Upper lobe of left lung (tissue), 6 donors: ENCODE data around the gene DIP2C. TPM values are rescaled to one million over a fixed set of nuclear protein-coding genes. Genes with fewer than 3 reads are reported as not detected.

ENCODE experiments used
- ATAC-seq, 2 donors: fragments of 200-7000 bp; cut with Tn5 transposase; one replicate each; pipeline ENCODE4 v1.9.1; 2022; ENCODE audit warnings: mild to moderate bottlenecking in 2 of 2, moderate library complexity in 2 of 2; ENCODE audit not compliant: low FRiP score in 2 of 2
- DNase-seq, 2 donors: peaks; one replicate each; pipeline ENCODE4 v3.0.0-alpha.2; 2019 to 2020
- H3K27ac ChIP-seq, 4 donors: fragments of 200-600 bp; sonication (generic); one replicate each; pipeline ENCODE4 v1.5.1; 2016 to 2019
- H3K27me3 ChIP-seq, 4 donors: fragments of 200-600 bp; sonication (generic); one replicate each; pipeline ENCODE4 v1.5.1; 2017 to 2019
- H3K36me3 ChIP-seq, 4 donors: fragments of 200-600 bp; sonication (generic); one replicate each; pipeline ENCODE4 v1.5.1; 2016 to 2019
- H3K4me1 ChIP-seq, 4 donors: fragments of 200-600 bp; sonication (generic); one replicate each; pipeline ENCODE4 v1.5.1; 2018 to 2019
- H3K4me3 ChIP-seq, 4 donors: fragments of 200-600 bp; sonication (generic); one replicate each; pipeline ENCODE4 v1.5.1; 2017 to 2019; ENCODE audit warnings: mild to moderate bottlenecking in 2 of 4, moderate library complexity in 1 of 4
- H3K9me3 ChIP-seq, 4 donors: fragments of 200-600 bp; sonication (generic); one replicate each; pipeline ENCODE4 v1.5.1; 2018 to 2019
- EP300 ChIP-seq, 4 donors: sonication (generic); formaldehyde crosslinking; IDR thresholded peaks; one replicate each; pipeline ENCODE4 v1.5.1; 2017; ENCODE audit warnings: antibody characterized with exemption in 4 of 4, control low read depth in 2 of 4
- POLR2A ChIP-seq, 4 donors: fragments of 450-650 bp; IDR thresholded peaks; one replicate each; pipeline ENCODE4 v1.5.1; 2016 to 2017; ENCODE audit warnings: antibody characterized with exemption in 4 of 4, mild to moderate bottlenecking in 2 of 4
- POLR2AphosphoS5 ChIP-seq, 2 donors: sonication (generic); formaldehyde crosslinking; IDR thresholded peaks; one replicate each; pipeline ENCODE4 v1.5.1; 2017; ENCODE audit warnings: antibody characterized with exemption in 2 of 2
- WGBS, 2 donors: methylation state at CpG; one replicate each; pipeline ENCODE4 v1.1.5; 2017 to 2018; 5-methylcytosine and 5-hydroxymethylcytosine counted together
- total RNA-seq, 6 donors: library from RNA; depleted of rRNA in 4 of 6; stranded (reverse); fragments of >200 nt in 4 of 6; gene quantifications; one replicate each; pipeline versions ENCODE4 v1.1.0 to v1.2.1, GENCODE V29; 2016 to 2021
- TF ChIP-seq, protein P1 (sequence below), 6 experiments: fragments of 450-650 bp in 4 of 6; fragments of 200-600 bp in 2 of 6; sonication (generic) in 2 of 6; IDR thresholded peaks; one replicate each; pipeline ENCODE4 v1.5.1; 2016 to 2019; ENCODE audit warnings: antibody characterized with exemption in 6 of 6
- donor health status: DM: no; HTN: no; CAD: no; lungs with moderate emphysema.
- donor health status: DM: no; HTN: yes; CAD: no; lungs with severe emphysema.

The DIP2C gene
- total RNA-seq, 6 donors from 2014 or later, result 11.6 to 32.5 (median 14.7) TPM

- 84 to 95% methylated on average over 9 of the region's 9 CpGs for WGBS, 2 donors
- peaks cover 32 to 94% (median 52%) of the 10 kb centered on the region in 4 donors for H3K36me3 ChIP-seq
- H3K27ac ChIP-seq, result no peak overlapping the region
- no peaks in the 10 kb centered on the region for H3K4me1 ChIP-seq
- DNase-seq (no peak), ATAC-seq (no peak)
- no peaks in the 10 kb centered on the region for H3K9me3 ChIP-seq
- H3K27me3 ChIP-seq, result no peaks in the 10 kb centered on the region
- H3K4me3 ChIP-seq, result no peak overlapping the region
- TF ChIP-seq POLR2A (IDR thresholded peaks at IDR 0.05), result no peak
- TF ChIP-seq POLR2AphosphoS5 (IDR thresholded peaks at IDR 0.05), result no peak
- TF ChIP-seq EP300 (IDR thresholded peaks at IDR 0.05), result no peak
- TF ChIP-seq, protein P1, sequence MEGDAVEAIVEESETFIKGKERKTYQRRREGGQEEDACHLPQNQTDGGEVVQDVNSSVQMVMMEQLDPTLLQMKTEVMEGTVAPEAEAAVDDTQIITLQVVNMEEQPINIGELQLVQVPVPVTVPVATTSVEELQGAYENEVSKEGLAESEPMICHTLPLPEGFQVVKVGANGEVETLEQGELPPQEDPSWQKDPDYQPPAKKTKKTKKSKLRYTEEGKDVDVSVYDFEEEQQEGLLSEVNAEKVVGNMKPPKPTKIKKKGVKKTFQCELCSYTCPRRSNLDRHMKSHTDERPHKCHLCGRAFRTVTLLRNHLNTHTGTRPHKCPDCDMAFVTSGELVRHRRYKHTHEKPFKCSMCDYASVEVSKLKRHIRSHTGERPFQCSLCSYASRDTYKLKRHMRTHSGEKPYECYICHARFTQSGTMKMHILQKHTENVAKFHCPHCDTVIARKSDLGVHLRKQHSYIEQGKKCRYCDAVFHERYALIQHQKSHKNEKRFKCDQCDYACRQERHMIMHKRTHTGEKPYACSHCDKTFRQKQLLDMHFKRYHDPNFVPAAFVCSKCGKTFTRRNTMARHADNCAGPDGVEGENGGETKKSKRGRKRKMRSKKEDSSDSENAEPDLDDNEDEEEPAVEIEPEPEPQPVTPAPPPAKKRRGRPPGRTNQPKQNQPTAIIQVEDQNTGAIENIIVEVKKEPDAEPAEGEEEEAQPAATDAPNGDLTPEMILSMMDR (IDR thresholded peaks at IDR 0.05), result no peak
Observed at GRCh38 chr10:246431-246830, 443.0 kb downstream of the DIP2C start.

DNA sequence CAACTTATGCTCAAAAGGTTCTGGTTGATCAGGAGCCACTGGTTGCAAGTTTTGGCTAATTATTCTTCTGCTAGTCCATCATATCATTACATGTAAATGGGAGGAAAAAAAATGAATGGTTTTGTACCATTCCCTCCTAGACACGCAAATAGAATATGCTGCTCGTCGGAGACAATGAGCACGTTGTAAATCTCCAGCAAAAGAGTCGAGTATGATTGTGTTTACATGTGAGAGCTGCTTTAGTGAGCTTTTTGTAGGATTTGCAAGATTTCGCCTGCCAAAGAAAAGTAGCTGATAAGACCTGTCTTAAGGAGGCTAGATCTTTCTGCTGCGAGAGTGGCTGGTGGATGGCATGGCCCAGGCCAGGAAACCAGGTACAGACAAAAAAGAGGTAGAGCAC lies 445.2 kb downstream of the DIP2C start:
- no peak for DNase-seq
- no peak for ATAC-seq
- Histone ChIP-seq H3K9me3 (no peaks in the 10 kb centered on the region), H3K4me3 (no peak overlapping the region), H3K4me1 (no peaks in the 10 kb centered on the region), H3K36me3 (peaks cover 34 to 92% (median 44%) of the 10 kb centered on the region in 4 donors), H3K27me3 (no peaks in the 10 kb centered on the region), H3K27ac (no peak overlapping the region)
- 90 to 95% methylated on average over 7 of the region's 7 CpGs for WGBS, 2 donors
- TF ChIP-seq POLR2A (IDR thresholded peaks at IDR 0.05), result no peak

DNA sequence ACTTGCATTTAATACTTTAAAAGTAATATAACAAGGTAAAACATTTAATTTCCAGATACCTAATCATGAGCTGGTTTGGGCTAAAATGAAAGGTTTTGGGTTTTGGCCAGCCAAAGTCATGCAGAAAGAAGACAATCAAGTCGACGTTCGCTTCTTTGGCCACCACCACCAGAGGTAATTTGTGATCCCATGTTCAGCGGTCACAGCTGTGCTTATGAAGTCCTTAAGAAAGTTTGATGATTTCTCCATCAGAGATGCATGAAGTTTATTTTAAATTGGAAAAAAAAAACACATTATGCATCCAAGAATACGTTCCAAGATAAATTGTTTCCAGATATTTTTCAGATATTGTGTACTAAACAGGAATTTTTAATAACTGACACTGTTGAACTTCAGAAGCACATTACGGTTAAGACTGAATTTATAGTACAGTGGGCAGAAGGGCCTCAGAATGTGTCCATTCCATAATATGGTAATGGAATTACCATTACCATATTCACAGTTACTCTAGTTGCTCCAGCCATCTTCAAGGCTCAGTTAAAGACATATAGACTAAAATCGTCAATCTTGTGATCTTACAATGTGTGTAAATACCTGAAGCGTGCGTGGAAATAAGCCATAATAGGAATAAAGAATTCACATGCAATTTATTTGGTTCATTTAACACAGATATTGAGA lies 447.4 kb downstream of the DIP2C start:
- Histone ChIP-seq H3K9me3 (no peaks in the 10 kb centered on the region), H3K4me1 (no peaks in the 10 kb centered on the region), H3K27me3 (no peaks in the 10 kb centered on the region), H3K27ac (no peak overlapping the region), H3K36me3 (peaks cover 16 to 83% (median 26%) of the 10 kb centered on the region in 4 donors), H3K4me3 (no peak overlapping the region)
- TF ChIP-seq, protein P1 (IDR thresholded peaks at IDR 0.05), result no peak
- TF ChIP-seq POLR2AphosphoS5 (IDR thresholded peaks at IDR 0.05), result no peak
- TF ChIP-seq EP300 (IDR thresholded peaks at IDR 0.05), result no peak
- no peak for TF ChIP-seq POLR2A (IDR thresholded peaks at IDR 0.05)
- 82 to 89% methylated on average over 9 of the region's 9 CpGs for WGBS, 2 donors
- ATAC-seq (no peak), DNase-seq (no peak)

- Histone ChIP-seq H3K27ac (no peak overlapping the region), H3K27me3 (no peaks in the 10 kb centered on the region), H3K9me3 (no peaks in the 10 kb centered on the region), H3K36me3 (peaks cover 13 to 80% (median 19%) of the 10 kb centered on the region in 4 donors), H3K4me1 (no peaks in the 10 kb centered on the region), H3K4me3 (no peak overlapping the region)
- TF ChIP-seq EP300 (IDR thresholded peaks at IDR 0.05) (no peak), POLR2A (IDR thresholded peaks at IDR 0.05) (no peak), POLR2AphosphoS5 (IDR thresholded peaks at IDR 0.05) (no peak)
- TF ChIP-seq, protein P1 (IDR thresholded peaks at IDR 0.05), result no peak
- no peak for DNase-seq
- no peak for ATAC-seq
- 85 to 89% methylated on average over 6 of the region's 6 CpGs for WGBS, 2 donors
Observed at GRCh38 chr10:241451-241850, 448.0 kb downstream of the DIP2C start.

GRCh38 chr10:239109-239508 lies 450.4 kb downstream of the DIP2C start:
- TF ChIP-seq POLR2AphosphoS5 (IDR thresholded peaks at IDR 0.05), result no peak
- no peak for TF ChIP-seq POLR2A (IDR thresholded peaks at IDR 0.05)
- TF ChIP-seq EP300 (IDR thresholded peaks at IDR 0.05), result no peak
- TF ChIP-seq, protein P1 (IDR thresholded peaks at IDR 0.05), result no peak
- H3K27me3 ChIP-seq, result no peaks in the 10 kb centered on the region
- WGBS, 2 donors, result 98% methylated on average over 6 of the region's 6 CpGs
- H3K4me3 ChIP-seq, result no peak overlapping the region
- ATAC-seq, result no peak
- peaks cover 13 to 63% (median 17%) of the 10 kb centered on the region in 4 donors for H3K36me3 ChIP-seq
- no peak overlapping the region for H3K27ac ChIP-seq
- peaks cover 0 to 8% (median 0%) of the 10 kb centered on the region in 4 donors for H3K4me1 ChIP-seq
- no peaks in the 10 kb centered on the region for H3K9me3 ChIP-seq
- DNase-seq, result no peak
